Measurements from ENCODE around the gene ARID1A. TPM values are rescaled to one million over a fixed set of nuclear protein-coding genes. Genes with fewer than 3 reads are reported as not detected.
A peak's percentile ranks its signal among the peaks of the same experiment; 100 is the strongest.

Gene ARID1A
- total and polyA plus RNA-seq, 2 experiments from 2014 or later = 50.0 to 104 TPM

- peaks cover 2% of the 10 kb centered on the region for H3K27me3 Mint-ChIP-seq (ENCODE audit: insufficient read depth, low read depth, poor library complexity)
- Histone ChIP-seq H3K4me1 (ENCODE audit: insufficient read depth) (no peaks in the 10 kb centered on the region), H3K79me2 (replicated peaks; ENCODE audit: insufficient read depth) (no peaks in the 10 kb centered on the region), H2AFZ (peak overlapping the region; percentile 3; the same call in 1 of the 2 replicates), H3K27ac (ENCODE audit: low read depth) (no peak overlapping the region), H4K20me1 (replicated peaks; ENCODE audit: insufficient read depth) (no peaks in the 10 kb centered on the region), H3K27me3 (ENCODE audit: insufficient read depth) (no peaks in the 10 kb centered on the region), H3K4me2 (no peak overlapping the region), H3K36me3 (ENCODE audit: insufficient read depth) (no peaks in the 10 kb centered on the region), H3F3A (replicated peaks; ENCODE audit: low read depth) (no peaks in the 10 kb centered on the region), H3K9me2 (ENCODE audit: insufficient read depth) (no peaks in the 10 kb centered on the region), H3K4me3 (no peak overlapping the region)
- H3K9me3 Mint-ChIP-seq = no peaks in the 10 kb centered on the region
- no peak for TF ChIP-seq ZNF462 (CRISPR knock-in tag; IDR thresholded peaks at IDR 0.05)
- TF ChIP-seq CTCF (conservative IDR thresholded peaks at IDR 0.05; ENCODE audit: low read depth in 2 of 2) = no peak
- TF ChIP-seq STAT1 (IDR thresholded peaks at IDR 0.05; ENCODE audit: unreplicated experiment) = no peak
- no peak for TF ChIP-seq NANOG (IDR thresholded peaks at IDR 0.05; ENCODE audit: borderline replicate concordance)
- TF ChIP-seq JUNB (IDR thresholded peaks at IDR 0.05; ENCODE audit: unreplicated experiment) = no peak
- no peak for TF ChIP-seq CREB1 (CRISPR knock-in tag; IDR thresholded peaks at IDR 0.05; ENCODE audit: low read depth)
- no peak for TF ChIP-seq EZH2phosphoT487 (IDR thresholded peaks at IDR 0.05; ENCODE audit: unreplicated experiment)
- no peak for TF ChIP-seq ZNF331 (CRISPR knock-in tag; IDR thresholded peaks at IDR 0.05; ENCODE audit: low read depth)
- no peak for TF ChIP-seq POLR2AphosphoS5 (IDR thresholded peaks at IDR 0.05; ENCODE audit: low read depth)
- TF ChIP-seq ETS1 (IDR thresholded peaks at IDR 0.05) = no peak
- TF ChIP-seq REST (IDR thresholded peaks at IDR 0.05; ENCODE audit: unreplicated experiment) = no peak
- TF ChIP-seq EZH2 (IDR thresholded peaks at IDR 0.05; ENCODE audit: low read depth, unreplicated experiment) = no peak
- no peak for TF ChIP-seq ZNF114 (CRISPR knock-in tag; IDR thresholded peaks at IDR 0.05)
- no peak overlapping the region for H3K27ac Mint-ChIP-seq
- ATAC-seq (peak; percentile 58), DNase-seq (ENCODE audit: low spot score) (peak; percentile 15)
- H3K4me3 Mint-ChIP-seq = no peak overlapping the region; the same call in 2 of the 3 replicates
- peaks cover 6% of the 10 kb centered on the region for H3K4me1 Mint-ChIP-seq
- H3K36me3 Mint-ChIP-seq (ENCODE audit: low read depth) = no peaks in the 10 kb centered on the region
Observed at GRCh38 chr1:26664802-26665201, 31.0 kb upstream of the ARID1A start.

Data from GM23338 (cell line).